Measurements from ENCODE around the gene ATG13.

- no peak for TF ChIP-seq CTCF (IDR thresholded peaks at IDR 0.05; ENCODE audit: low read length)
- TF ChIP-seq EZH2 (IDR thresholded peaks at IDR 0.05; ENCODE audit: borderline replicate concordance, low read length), result no peak
Measured at GRCh38 chr11:46570790-46571398, 46.5 kb upstream of the ATG13 start.

Measured in OCI-LY1 (cell line).